T-helper 2 cell treated with Interferon-gamma antibody and Interleukin-4, amounts not matched to agents 100 ng/mL and 5 ng/mL, for 36 hours (primary cell): ENCODE measurements around the gene EEFSEC. TPM values are rescaled to one million over a fixed set of nuclear protein-coding genes. Genes with fewer than 3 reads are reported as not detected.

Experiments used
- intact Hi-C: fragments of 100-400 bp; cut with micrococcal nuclease; formaldehyde crosslinking; loops from one replicate; pipeline ENCODE4 v1.15.1; 2023
- total RNA-seq: library from RNA; stranded (reverse); gene quantifications from 2 replicates; pipeline ENCODE4 v1.2.3, GENCODE V29; 2022

EEFSEC gene
- total RNA-seq, 1 donor from 2014 or later = 18.2 TPM

DNA sequence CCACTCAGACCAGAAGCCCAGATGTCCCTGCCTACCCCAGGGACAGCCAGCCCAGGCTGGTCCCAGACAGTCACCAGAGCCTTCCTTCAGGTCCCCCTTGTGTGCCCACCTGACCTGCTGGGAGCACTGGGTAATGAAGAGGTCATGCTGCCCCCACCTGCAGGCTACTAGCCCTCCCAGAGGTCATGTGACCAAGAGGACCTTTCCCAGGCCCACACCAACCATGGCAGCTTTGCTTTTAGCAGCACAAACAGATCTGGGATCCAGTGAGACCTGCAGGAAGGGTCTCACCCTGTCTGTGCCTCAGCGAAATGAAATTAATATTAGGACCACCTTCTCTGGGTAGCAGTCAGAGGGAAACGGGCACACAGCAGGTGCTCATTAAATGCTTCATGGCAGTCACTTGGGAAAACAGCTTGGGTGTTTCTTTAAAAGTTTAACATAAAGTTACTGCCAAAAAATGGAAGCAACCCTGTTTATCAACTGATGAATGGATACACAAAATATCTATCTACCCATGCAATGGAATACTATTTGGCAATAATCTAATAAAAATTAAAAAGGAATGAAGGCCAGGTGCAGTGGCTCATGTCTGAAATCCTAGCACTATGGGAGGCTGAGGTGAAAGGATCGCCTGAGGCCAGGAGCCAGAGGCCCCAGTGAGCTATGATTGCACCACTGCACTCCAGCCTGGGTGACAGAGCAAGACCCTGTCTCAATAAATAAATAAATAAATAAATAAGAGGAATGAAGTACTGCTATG is 269.7 kb downstream of the EEFSEC start:
- intact Hi-C loops = loop anchor here (10.0 kb wide), 1 partner anchor 328 kb away; no protein-coding TSS in a partner anchor

DNA sequence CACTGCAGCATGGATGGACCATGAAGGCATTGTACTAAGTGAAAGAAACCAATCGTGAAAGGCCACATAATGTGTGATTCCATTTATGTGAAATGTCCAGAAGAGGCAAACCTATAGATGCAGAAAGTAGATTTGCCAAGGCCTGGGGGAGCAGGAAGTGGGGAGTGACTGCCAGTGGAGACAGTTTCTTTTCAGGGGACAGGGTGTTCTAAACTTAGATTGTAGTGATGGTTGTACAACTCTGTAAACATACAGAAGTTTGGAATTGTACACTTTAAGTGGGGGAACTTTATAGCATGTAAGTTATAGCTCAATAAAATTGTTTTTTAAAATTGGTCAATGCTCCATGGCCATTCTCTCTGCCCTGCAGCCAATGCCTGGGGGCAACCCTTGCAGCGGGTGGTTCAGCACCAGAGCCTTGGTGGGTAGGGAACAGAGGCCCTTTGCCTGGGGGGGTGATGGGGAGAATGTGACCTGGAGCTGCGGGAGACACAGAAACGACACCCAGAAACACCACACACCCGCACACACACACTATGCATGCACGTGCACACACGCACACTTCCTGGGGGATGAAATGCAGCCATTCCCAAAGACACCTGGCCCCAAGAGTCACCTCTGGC is 270.4 kb downstream of the EEFSEC start:
- intact Hi-C loops = loop anchor here (10.0 kb wide), 1 partner anchor 329 kb away; no protein-coding TSS in a partner anchor

GRCh38 chr3:128424508-128425069 is 271.3 kb downstream of the EEFSEC start:
- intact Hi-C loops = loop anchor here (10.0 kb wide), 1 partner anchor 330 kb away; no protein-coding TSS in a partner anchor

DNA sequence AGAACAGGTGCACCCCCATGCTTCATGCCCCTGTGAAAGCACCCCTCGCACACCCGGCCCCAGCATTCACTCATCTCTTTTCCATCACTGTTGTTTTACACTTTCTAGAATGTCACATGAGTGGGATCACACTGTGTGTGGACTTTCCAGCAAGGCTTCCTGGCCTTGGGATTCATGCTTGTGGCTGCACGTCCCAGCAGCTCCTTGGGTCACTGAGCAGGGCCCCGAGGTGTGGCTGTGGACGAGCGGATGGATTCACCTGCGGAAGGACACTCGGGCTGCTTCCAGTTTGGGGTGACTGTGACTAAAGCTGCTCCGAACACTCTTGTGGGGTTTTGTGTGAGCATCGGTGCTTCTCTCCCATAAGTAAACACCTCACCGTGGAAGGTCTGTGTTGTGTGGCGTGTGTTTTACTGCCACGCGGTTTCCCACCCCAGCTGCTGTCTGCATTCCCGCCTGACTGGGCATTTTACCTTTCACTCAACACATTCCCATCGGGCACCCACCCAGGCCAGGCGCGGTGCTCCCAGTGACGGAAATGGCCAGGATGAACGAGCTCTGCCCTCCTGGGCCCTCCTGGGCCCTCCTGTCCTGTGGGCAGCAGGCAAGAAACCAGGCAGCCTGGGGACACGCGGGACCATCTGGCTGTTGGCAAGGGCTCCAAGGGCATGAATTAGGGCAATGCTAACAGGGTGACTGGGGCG is 272.0 kb downstream of the EEFSEC start:
- intact Hi-C loops = loop anchor here (10.0 kb wide), 1 partner anchor 330 kb away; no protein-coding TSS in a partner anchor

GRCh38 chr3:128425846-128426127 is 272.5 kb downstream of the EEFSEC start:
- intact Hi-C loops = loop anchor here (1.0 to 10.0 kb wide), 3 partner anchors 72 to 331 kb away; no protein-coding TSS in a partner anchor

DNA sequence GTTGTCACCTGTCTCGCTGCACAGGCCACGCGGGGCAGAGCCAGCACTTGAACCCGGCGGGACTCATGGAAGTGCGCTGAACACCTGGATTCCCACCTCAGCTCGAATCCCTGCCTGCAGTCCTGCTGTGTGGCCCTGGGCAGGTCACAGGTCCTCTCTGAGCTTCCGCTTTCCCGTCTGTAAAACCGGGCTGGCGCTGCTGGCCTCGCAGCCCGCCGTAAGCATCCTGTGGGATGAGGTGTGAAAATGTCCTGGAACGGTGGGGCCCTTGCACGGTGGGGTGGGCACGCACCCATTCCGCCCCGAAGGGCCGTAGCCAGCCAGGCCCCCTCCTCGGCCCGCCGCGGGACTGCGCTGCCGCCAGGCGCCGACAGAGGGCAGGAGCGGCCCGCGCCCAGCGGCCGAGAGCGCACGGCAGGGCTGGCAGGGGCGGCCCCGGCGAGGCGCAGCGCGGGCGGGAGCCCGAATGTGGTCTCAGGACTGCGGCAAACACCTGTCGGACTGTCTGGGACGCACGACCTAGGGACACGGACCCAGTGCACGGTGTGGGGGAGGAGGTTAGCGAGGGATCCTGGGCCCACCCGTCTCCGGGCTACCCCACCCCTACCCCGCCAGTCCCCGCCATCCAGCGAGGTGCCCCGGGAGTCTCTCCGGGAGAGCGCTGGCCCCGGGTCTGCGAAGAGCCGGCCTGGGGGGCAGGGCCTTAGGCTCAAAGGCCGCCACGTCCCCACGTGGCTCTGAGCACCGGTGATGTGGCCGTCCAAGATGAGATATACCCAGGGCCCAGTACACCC is 273.0 kb downstream of the EEFSEC start:
- intact Hi-C loops = loop anchor here (1.0 to 10.0 kb wide), 3 partner anchors 71 to 332 kb away; no protein-coding TSS in a partner anchor

DNA sequence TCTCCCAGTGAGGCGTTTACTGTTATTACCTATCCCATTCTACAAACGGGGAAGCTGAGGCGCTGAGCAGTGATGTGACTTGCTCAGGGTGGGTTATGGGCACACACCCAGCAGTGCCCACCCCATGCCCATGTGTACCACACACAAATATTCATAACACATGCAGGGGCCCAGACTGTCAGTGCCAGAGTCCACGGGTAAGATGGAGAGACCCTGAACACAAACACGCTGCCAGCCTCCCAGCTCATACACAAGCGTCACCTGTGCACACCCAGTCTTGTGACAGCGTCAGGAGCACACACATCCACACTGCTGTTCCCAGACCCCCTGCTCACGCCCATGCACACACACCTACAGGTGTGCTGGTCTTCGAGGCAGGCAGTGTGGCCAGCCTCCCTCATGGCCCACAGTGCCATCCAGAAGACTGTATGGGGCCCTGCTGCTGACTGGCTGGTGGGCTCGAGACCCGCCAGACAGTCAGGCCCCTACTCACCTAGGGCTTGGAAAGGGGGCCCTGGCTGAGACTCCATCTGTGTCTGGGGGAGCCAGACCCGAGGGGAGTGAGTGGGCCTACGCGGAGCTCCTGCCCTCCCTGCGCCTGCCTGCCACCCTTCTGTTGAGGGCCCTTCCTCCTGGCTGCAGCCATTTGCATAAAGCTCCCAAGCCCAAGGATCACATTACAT is 274.0 kb downstream of the EEFSEC start:
- intact Hi-C loops = loop anchor here (10.0 kb wide), 1 partner anchor 333 kb away; no protein-coding TSS in a partner anchor

DNA sequence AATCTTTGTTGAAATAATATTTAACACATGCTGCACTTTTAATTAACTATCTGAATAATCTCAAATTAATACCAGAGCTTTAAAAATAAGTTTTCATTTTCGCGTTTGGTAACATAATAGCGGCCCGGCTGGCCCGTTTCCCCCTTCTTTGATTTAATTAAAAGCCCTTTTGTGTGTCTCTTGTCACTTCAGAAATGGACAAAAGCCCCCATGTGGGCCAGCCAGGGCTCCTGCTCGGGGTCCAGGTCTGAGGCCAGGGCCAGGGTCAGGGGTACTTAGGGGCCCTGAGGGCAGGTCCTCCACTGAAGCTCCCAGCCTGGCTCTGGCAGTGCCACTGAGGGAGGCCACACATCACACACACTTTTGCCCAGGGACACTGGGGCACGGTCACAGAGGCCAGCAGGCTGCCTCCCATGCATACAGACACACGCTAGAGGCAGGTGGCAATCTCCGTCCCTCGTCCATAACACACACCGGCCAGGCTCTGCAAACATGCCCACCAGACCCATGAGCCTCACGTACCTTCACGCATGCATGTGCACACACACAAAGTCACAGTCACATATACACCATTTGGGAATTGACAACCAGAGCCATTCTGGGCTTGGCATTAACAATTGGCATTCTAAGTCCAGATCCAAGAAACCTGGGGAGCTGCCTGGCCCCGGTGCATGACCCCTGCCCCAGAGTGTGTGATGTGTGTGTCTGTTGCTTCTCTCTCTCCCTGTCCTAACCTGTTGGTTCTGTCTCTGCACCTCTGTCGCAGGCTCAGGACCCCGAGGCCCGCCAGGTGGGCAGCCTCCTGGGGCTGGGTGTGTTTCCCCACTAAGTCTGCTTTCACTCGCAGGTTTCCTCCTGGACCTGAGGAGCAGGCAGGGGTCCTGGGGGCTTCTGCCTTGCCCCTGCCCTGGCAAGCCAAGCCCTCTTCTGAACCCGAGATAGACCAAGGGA is 274.9 kb downstream of the EEFSEC start:
- intact Hi-C loops = loop anchor here (10.0 kb wide), 1 partner anchor 333 kb away; no protein-coding TSS in a partner anchor

- intact Hi-C loops = loop anchor here (10.0 kb wide), 1 partner anchor 334 kb away; no protein-coding TSS in a partner anchor
Measured at GRCh38 chr3:128429275-128429674, 276.0 kb downstream of the EEFSEC start.

GRCh38 chr3:128429751-128430150 is 276.5 kb downstream of the EEFSEC start:
- intact Hi-C loops = loop anchor here (10.0 kb wide), 1 partner anchor 335 kb away; no protein-coding TSS in a partner anchor

GRCh38 chr3:128430301-128430700 is 277.0 kb downstream of the EEFSEC start:
- intact Hi-C loops = no loop called here

- intact Hi-C loops = no loop called here
Measured at GRCh38 chr3:128430731-128431130, 277.4 kb downstream of the EEFSEC start.

DNA sequence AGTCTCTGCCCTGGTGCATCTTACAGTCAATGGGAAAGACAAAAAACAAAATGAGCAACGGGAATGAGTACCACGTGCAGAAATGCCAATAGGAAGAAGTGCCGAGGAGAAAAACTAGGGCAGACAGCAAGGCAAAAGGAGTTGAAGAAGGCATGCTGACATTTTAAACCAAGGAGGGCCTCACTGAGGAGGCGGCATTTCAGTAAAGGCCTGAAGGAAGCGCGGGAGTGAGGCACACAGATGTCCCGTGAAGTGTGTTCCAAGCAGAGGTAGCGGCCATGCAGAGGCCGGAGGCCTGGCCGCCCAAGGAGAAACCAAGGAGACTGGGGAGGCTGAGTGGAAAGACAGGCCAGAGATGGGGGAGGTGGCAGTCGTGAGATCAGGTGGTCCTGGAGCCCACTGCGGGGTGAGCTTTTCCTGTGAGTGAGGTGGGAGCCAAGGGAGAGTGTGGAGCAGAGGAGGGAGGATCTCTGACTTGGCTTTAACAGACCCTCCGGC is 278.6 kb downstream of the EEFSEC start:
- intact Hi-C loops = no loop called here

DNA sequence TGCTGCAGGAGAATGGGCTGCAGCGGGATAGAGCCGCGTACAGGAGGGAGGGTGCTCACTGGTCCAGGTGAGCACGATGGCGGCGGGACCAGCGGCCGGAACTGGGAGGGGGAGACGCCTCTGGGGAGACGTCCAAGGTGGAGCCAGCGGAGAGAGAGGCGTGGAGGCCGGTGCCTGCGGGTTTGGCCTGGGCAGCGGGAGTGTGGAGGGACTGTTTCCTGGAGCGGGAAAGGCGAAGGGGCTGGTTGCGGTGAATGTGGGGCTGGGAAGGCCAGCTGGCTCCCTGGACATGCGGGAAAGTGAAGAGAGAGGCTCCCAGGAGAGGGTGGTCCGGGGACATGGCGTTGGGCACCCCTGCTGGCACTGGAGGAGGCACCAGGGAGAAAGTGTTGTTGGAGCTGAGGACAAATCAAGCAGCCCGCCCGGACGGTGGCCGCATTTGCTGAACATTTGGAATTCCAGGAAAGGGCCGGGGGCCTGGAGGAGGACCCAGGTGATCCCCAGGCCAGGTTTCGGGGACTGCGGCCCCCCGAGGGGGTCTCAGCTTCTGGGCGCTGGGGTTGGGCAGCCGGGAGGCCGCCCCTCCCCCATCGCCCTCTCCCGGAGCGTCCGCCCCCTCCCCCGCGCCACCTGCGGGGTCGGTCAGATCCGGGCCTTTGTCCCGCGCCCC is 279.2 kb downstream of the EEFSEC start:
- intact Hi-C loops = no loop called here

DNA sequence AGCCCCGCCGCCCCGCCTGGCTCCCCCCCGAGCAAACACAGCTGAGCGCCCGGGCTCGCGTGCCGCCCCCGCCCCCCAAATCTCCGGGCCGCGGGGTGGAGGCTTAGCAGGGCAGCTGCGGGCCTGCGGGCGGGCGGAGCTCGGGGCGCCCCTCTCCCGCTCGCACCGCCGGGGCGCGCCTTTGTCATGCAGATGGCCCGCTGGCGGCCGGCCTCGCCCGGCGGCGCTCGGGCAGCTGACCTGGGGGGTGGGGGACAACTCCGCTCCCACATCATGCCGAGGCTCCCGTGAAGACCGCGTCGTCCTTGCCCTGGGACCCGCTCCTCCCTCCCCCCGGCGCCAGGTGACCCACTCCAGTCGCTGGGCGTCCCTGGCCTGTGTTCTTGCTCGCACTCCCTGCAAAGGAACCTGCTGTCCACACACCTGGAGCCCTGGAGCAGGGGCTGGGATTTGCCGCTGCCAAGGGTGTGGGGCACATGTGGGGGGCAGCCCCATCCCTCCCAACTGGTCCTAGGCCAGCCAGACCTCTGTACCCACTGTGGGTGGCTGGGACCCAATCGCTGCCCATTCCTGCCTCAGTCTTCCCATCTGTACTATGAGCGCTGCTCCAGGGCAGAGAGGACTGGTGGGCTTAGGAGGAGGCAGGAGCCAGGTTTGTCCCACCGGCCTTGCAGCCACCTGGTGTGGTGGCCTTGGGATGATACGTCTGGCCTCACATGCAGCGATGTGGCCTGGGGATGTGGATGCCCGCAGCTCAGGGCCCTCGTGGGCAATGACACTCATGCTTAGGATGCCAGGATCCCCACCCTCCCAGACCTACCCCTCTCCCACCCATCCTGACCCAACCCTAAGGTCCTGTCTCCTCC is 279.9 kb downstream of the EEFSEC start:
- intact Hi-C loops = no loop called here

- intact Hi-C loops = no loop called here
Measured at GRCh38 chr3:128433837-128434165, 280.5 kb downstream of the EEFSEC start.

DNA sequence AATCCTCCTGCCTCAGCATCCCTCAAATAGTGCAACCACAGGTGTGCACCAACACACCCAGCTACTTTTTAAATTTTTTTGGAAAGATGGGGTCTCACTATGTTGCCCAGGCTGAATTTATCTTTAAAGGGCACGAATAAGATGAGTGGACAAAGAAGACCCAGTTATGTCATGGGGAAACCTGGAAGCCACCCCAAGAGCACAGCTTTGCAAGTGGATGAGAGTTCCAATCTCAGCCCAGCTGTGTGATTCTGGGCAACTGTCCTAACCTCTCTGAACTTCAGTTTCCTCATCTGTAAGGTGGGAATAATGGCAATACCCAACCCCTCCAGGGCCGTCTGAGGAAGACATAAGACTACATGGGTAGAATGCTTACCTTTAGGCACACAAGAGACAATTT is 281.2 kb downstream of the EEFSEC start:
- intact Hi-C loops = no loop called here
